Left renal cortex interstitium (tissue), 4 donors: ENCODE results near the gene MUC20. TPM values are rescaled to one million over a fixed set of nuclear protein-coding genes. Genes with fewer than 3 reads are reported as not detected.
"Not testable (repeated sequence)": the region's sequence is repeated elsewhere in the genome, so short reads cannot be mapped to it uniquely, and the experiment has no call there.

Experiments used
- DNase-seq, 4 donors: peaks; one replicate each; pipeline ENCODE4 v3.0.0-alpha.2; 2013; ENCODE audit warnings: low read depth in 4 of 4, low spot score in 2 of 4, missing footprints in 1 of 4
- polyA plus RNA-seq, 4 donors: library from polyadenylated mRNA; unstranded; fragments of 120-200 nt; gene quantifications; one replicate each; pipeline ENCODE4 v1.2.1, GENCODE V29; 2013; ENCODE audit not compliant: insufficient read length in 4 of 4

The MUC20 gene, protein sequence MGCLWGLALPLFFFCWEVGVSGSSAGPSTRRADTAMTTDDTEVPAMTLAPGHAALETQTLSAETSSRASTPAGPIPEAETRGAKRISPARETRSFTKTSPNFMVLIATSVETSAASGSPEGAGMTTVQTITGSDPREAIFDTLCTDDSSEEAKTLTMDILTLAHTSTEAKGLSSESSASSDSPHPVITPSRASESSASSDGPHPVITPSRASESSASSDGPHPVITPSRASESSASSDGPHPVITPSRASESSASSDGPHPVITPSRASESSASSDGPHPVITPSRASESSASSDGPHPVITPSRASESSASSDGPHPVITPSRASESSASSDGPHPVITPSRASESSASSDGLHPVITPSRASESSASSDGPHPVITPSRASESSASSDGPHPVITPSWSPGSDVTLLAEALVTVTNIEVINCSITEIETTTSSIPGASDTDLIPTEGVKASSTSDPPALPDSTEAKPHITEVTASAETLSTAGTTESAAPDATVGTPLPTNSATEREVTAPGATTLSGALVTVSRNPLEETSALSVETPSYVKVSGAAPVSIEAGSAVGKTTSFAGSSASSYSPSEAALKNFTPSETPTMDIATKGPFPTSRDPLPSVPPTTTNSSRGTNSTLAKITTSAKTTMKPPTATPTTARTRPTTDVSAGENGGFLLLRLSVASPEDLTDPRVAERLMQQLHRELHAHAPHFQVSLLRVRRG
- polyA plus RNA-seq, result 10 to 100 TPM; 19.7 to 44.4 (median 31.7) TPM

DNA sequence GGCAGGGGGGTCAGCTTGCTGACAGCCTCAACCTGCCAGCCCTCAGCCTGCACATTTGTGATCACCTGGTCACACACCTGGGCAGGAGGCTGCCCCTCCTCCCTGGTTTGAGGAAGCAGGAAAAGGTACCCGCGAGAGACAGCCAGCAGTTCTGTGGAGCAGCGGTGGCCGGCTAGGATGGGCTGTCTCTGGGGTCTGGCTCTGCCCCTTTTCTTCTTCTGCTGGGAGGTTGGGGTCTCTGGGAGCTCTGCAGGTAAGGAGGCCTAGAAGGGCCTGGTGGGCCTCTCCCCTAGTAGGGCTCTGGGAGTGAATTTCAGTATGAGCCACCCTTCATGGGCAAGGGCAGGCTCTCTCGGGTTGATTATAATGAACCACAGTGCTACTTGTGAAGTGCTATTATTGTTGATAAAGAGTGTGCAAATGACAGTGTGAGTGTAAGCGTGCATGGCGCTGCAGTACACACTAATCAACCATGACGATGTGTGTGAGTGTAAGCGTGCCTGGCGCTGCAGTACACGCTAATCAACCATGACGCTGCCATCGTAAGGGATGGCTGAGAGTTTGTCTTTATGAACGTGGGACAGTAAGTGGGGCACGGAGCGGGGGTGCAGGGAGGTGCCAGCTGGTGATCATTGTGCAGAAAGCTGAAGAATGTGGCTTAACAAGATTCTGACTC lies at the start of gene MUC20:
MUC20 (plus strand) TSS at position 148 of the 676 bp plus-strand sequence; CDS start at position 178, 30 bp downstream.
- DNase-seq, result not testable (repeated sequence)

- DNase-seq, result not testable (repeated sequence)
Observed at GRCh38 chr3:195671283-195671682, 49.5 kb upstream of the MUC20 start.

DNA sequence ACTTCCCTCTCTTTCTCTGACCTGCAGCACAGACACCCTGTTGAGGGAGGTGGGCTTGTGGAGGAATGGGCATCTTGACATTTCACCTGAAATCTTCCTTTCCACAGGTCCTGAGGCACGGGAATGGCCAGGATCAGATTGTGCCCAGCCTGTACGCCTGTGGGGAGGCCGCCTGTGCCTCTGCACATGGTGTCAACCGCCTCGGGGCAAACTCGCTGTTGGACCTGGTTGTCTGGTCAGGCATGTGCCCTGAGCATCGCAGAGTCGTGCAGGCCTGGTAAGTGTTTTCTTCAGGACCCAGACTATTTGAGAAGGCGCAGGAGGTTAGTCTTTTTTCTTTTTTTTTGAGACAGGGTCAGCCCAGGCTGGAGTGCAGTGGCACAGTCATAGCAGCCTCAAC lies 47.1 kb upstream of the MUC20 start:
- DNase-seq, result not testable (repeated sequence)

- not testable (repeated sequence) for DNase-seq
Observed at GRCh38 chr3:195678391-195679015, 42.3 kb upstream of the MUC20 start.

DNA sequence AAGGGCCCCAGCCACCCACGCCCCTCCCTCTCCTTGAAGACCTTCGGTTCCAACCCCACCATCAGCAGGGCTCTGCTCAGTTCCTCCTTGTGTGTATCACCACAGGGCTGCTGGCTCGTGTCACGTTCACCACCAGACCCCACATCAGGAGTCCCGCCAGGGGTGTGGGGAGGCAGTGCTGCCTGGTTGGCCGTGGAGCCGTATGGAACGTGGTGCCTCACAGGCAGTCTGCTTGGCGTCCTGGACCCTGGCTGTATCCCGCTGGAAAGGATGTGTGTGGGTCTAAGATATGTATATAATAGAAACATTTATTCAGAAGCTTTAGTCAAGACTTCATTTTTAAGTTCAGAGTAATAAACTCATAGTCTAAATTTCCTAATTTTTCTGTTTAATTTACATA lies 40.1 kb upstream of the MUC20 start:
- not testable (repeated sequence) for DNase-seq

GRCh38 chr3:195681458-195682103 lies 39.2 kb upstream of the MUC20 start:
- DNase-seq, result not testable (repeated sequence)

- DNase-seq, result not testable (repeated sequence)
Observed at GRCh38 chr3:195682104-195682742, 38.6 kb upstream of the MUC20 start.

DNA sequence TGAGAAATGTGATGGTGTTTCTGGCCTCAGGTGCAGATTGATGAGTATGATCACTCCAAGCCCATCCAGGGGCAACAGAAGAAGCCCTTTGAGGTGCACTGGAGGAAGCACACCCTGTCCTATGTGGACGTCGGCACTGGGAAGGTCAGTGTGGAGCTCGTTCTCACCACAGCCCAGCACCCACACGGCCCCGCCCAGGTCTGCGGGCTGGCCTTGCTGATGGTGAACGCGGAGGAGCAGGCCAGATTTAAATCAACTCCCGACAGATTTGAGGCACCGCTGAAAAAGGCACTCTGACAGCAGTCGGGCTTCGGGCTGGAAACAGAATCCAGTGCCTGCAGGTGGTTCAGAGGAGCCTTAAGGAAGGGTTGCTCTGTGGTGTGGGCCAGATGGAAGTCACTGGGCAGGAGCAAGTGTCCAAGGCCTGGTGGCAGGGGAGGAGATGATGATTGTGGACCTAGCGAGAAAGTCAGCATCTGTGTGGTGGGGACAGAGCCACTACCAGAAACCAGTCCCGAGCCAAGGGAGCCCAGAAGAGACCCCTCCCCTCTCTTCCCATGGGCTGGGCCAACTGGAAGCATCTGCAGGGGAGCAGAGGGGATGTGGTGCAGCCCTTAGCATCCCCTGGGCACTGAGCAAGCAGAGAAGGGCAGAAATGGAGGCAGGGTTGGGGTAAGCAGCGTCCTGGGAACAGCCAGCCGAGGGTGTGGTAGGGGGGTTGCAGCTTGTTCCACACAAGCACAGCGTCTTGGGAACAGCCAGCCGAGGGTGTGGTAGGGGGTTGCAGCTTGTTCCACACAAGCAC lies 36.9 kb upstream of the MUC20 start:
- DNase-seq, result not testable (repeated sequence)

- not testable (repeated sequence) for DNase-seq
Observed at GRCh38 chr3:195684527-195685257, 36.1 kb upstream of the MUC20 start.

- not testable (repeated sequence) for DNase-seq
Observed at GRCh38 chr3:195686537-195687208, 34.1 kb upstream of the MUC20 start.

DNA sequence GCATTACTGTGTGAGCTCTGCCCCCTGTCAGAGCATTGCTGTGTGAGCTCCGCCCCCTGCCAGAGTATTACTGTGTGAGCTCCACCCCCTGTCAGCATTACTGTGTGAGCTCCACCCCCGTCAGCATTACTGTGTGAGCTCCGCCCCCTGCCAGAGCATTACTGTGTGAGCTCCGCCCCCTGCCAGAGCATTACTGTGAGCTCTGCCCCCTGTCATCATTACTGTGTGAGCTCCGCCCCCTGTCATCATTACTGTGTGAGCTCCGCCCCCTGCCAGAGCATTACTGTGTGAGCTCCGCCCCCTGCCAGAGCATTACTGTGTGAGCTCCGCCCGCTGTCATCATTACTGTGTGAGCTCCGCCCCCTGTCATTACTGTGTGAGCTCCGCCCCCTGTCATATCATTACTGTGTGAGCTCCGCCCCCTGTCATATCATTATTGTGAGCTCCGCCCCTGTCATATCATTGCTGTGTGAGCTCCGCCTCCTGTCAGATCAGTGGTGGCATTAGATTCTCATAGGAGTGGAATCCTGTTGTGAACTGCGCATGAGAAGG lies 33.5 kb upstream of the MUC20 start:
- not testable (repeated sequence) for DNase-seq

DNA sequence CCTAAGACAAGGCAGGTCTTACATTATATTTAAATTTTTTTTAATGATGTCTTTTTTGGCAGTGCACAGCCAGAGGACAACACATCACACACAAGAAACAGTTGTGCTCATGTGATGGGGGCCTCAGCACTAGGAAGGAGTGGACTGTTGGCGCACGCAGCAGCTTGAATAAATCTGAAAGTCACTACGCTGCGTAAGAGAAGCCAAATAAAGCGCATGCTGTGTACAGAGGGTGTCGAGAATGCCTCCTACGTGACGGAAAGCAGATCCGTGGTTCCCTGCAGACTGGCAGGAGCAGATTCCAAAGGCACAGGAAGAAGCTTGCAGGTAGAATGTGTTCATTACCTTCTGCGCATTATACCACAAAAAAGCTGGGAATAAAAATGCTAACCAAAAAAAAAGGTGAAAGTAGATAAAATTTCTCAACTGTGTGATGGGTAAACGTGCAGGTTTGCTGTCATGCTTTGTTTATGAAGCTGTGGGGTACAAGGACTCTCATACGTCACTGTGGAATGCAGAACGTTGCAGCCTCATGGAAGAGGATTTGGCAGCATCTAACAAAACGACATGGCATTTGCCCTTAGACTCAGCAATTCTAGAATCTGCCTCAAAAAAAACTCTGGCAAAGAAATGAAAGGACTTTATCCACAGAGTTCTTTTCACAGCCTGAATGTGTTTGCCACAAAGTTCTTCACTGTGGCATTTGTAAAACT lies 32.2 kb upstream of the MUC20 start:
- not testable (repeated sequence) for DNase-seq

GRCh38 chr3:195689184-195690070 lies 31.4 kb upstream of the MUC20 start:
- not testable (repeated sequence) for DNase-seq

- DNase-seq, result no peak
Observed at GRCh38 chr3:195690951-195691350, 29.8 kb upstream of the MUC20 start.

- DNase-seq, result not testable (repeated sequence)
Observed at GRCh38 chr3:195691596-195692353, 29.0 kb upstream of the MUC20 start.
